Measurements from ENCODE around the gene MFSD2A.

MFSD2A gene

GRCh38 chr1:39925721-39926342 is 29.1 kb upstream of the MFSD2A start:
- H3K27me3 ChIP-seq (ENCODE audit: insufficient read depth, low read length): peaks cover 13% of the 10 kb centered on the region; the same call in 1 of the 2 replicates
- H3K4me3 ChIP-seq (ENCODE audit: low read length): no peak overlapping the region
- 94% methylated on average over 2 of the region's 2 CpGs for WGBS
- H3K9me3 ChIP-seq (ENCODE audit: insufficient read depth, low read depth, low read length): no peaks in the 10 kb centered on the region
- H3K27ac ChIP-seq (ENCODE audit: low read depth, low read length): no peak overlapping the region
- H3K9ac ChIP-seq (ENCODE audit: low read depth, low read length): no peak overlapping the region
- no peaks in the 10 kb centered on the region for H3K36me3 ChIP-seq (ENCODE audit: insufficient read depth, low read length)
- peaks cover 9% of the 10 kb centered on the region for H3K4me1 ChIP-seq (ENCODE audit: insufficient read depth, low read length)

GRCh38 chr1:39926343-39926793 is 28.6 kb upstream of the MFSD2A start:
- no peak overlapping the region for H3K9ac ChIP-seq (ENCODE audit: low read depth, low read length)
- WGBS: 70% methylated on average over 6 of the region's 6 CpGs
- no peaks in the 10 kb centered on the region for H3K9me3 ChIP-seq (ENCODE audit: insufficient read depth, low read depth, low read length)

GRCh38 chr1:39926820-39927219 is 28.1 kb upstream of the MFSD2A start:
- H3K4me1 ChIP-seq (ENCODE audit: insufficient read depth, low read length): peaks cover 9% of the 10 kb centered on the region
- H3K9me3 ChIP-seq (ENCODE audit: insufficient read depth, low read depth, low read length): no peaks in the 10 kb centered on the region
- no peak overlapping the region for H3K4me3 ChIP-seq (ENCODE audit: low read length)
- H3K9ac ChIP-seq (ENCODE audit: low read depth, low read length): no peak overlapping the region
- no peak overlapping the region for H3K27ac ChIP-seq (ENCODE audit: low read depth, low read length)
- H3K36me3 ChIP-seq (ENCODE audit: insufficient read depth, low read length): no peaks in the 10 kb centered on the region
- H3K27me3 ChIP-seq (ENCODE audit: insufficient read depth, low read length): peaks cover 8% of the 10 kb centered on the region; the same call in 1 of the 2 replicates
- WGBS: 84% methylated on average over 6 of the region's 6 CpGs

More at GRCh38 chr1:39926343-39926793, 28.6 kb upstream of the MFSD2A start:
- peaks cover 9% of the 10 kb centered on the region for H3K4me1 ChIP-seq (ENCODE audit: insufficient read depth, low read length)
- no peak overlapping the region for H3K27ac ChIP-seq (ENCODE audit: low read depth, low read length)
- H3K4me3 ChIP-seq (ENCODE audit: low read length): no peak overlapping the region
- no peaks in the 10 kb centered on the region for H3K36me3 ChIP-seq (ENCODE audit: insufficient read depth, low read length)
- H3K27me3 ChIP-seq (ENCODE audit: insufficient read depth, low read length): peaks cover 12% of the 10 kb centered on the region; the same call in 1 of the 2 replicates

- H3K27me3 ChIP-seq (ENCODE audit: insufficient read depth, low read length): peaks cover 5% of the 10 kb centered on the region; the same call in 1 of the 2 replicates
- no peak overlapping the region for H3K4me3 ChIP-seq (ENCODE audit: low read length)
- H3K9me3 ChIP-seq (ENCODE audit: insufficient read depth, low read depth, low read length): no peaks in the 10 kb centered on the region
- H3K27ac ChIP-seq (ENCODE audit: low read depth, low read length): no peak overlapping the region
- 0 out of 2 replicates have a peak, but pooled peaks cover 4% of the 10 kb centered on the region for H3K4me1 ChIP-seq (ENCODE audit: insufficient read depth, low read length)
- no peak overlapping the region for H3K9ac ChIP-seq (ENCODE audit: low read depth, low read length)
- WGBS: 93% methylated on average over 3 of the region's 3 CpGs
- no peaks in the 10 kb centered on the region for H3K36me3 ChIP-seq (ENCODE audit: insufficient read depth, low read length)
Observed at GRCh38 chr1:39927538-39927937, 27.4 kb upstream of the MFSD2A start.

GRCh38 chr1:39928809-39929587 is 25.9 kb upstream of the MFSD2A start:
- WGBS: 74% methylated on average over 7 of the region's 7 CpGs
- no peak overlapping the region for H3K4me3 ChIP-seq (ENCODE audit: low read length)
- no peaks in the 10 kb centered on the region for H3K9me3 ChIP-seq (ENCODE audit: insufficient read depth, low read depth, low read length)
- H3K9ac ChIP-seq (ENCODE audit: low read depth, low read length): no peak overlapping the region
- no peaks in the 10 kb centered on the region for H3K4me1 ChIP-seq (ENCODE audit: insufficient read depth, low read length)
- no peak overlapping the region for H3K27ac ChIP-seq (ENCODE audit: low read depth, low read length)
- H3K27me3 ChIP-seq (ENCODE audit: insufficient read depth, low read length): peaks cover 5% of the 10 kb centered on the region; the same call in 1 of the 2 replicates
- no peaks in the 10 kb centered on the region for H3K36me3 ChIP-seq (ENCODE audit: insufficient read depth, low read length)

GRCh38 chr1:39933956-39934941 is 20.7 kb upstream of the MFSD2A start:
- Histone ChIP-seq H3K27me3 (ENCODE audit: insufficient read depth, low read length) (no peaks in the 10 kb centered on the region), H3K4me1 (ENCODE audit: insufficient read depth, low read length) (no peaks in the 10 kb centered on the region), H3K9ac (ENCODE audit: low read depth, low read length) (no peak overlapping the region), H3K36me3 (ENCODE audit: insufficient read depth, low read length) (no peaks in the 10 kb centered on the region), H3K27ac (ENCODE audit: low read depth, low read length) (no peak overlapping the region), H3K9me3 (ENCODE audit: insufficient read depth, low read depth, low read length) (no peaks in the 10 kb centered on the region), H3K4me3 (ENCODE audit: low read length) (no peak overlapping the region)
- WGBS: 91% methylated on average over 12 of the region's 12 CpGs

GRCh38 chr1:39936724-39937491 is 18.0 kb upstream of the MFSD2A start:
- Histone ChIP-seq H3K27ac (ENCODE audit: low read depth, low read length) (no peak overlapping the region), H3K36me3 (ENCODE audit: insufficient read depth, low read length) (no peaks in the 10 kb centered on the region), H3K4me1 (ENCODE audit: insufficient read depth, low read length) (no peaks in the 10 kb centered on the region), H3K27me3 (ENCODE audit: insufficient read depth, low read length) (no peaks in the 10 kb centered on the region), H3K4me3 (ENCODE audit: low read length) (no peak overlapping the region), H3K9me3 (ENCODE audit: insufficient read depth, low read depth, low read length) (no peaks in the 10 kb centered on the region), H3K9ac (ENCODE audit: low read depth, low read length) (no peak overlapping the region)
- WGBS: 100% methylated on average over 1 of the region's 2 CpGs

- Histone ChIP-seq H3K27ac (ENCODE audit: low read depth, low read length) (no peak overlapping the region), H3K9me3 (ENCODE audit: insufficient read depth, low read depth, low read length) (no peaks in the 10 kb centered on the region), H3K4me3 (ENCODE audit: low read length) (no peak overlapping the region), H3K27me3 (ENCODE audit: insufficient read depth, low read length) (no peaks in the 10 kb centered on the region), H3K4me1 (ENCODE audit: insufficient read depth, low read length) (no peaks in the 10 kb centered on the region), H3K36me3 (ENCODE audit: insufficient read depth, low read length) (no peaks in the 10 kb centered on the region), H3K9ac (ENCODE audit: low read depth, low read length) (no peak overlapping the region)
- 95% methylated on average over 8 of the region's 8 CpGs for WGBS
Observed at GRCh38 chr1:39938856-39939255, 16.1 kb upstream of the MFSD2A start.

- H3K27ac ChIP-seq (ENCODE audit: low read depth, low read length): no peak overlapping the region
- H3K4me3 ChIP-seq (ENCODE audit: low read length): no peak overlapping the region
- no peaks in the 10 kb centered on the region for H3K36me3 ChIP-seq (ENCODE audit: insufficient read depth, low read length)
- WGBS: 86% methylated on average over 5 of the region's 5 CpGs
- H3K27me3 ChIP-seq (ENCODE audit: insufficient read depth, low read length): no peaks in the 10 kb centered on the region
- H3K4me1 ChIP-seq (ENCODE audit: insufficient read depth, low read length): no peaks in the 10 kb centered on the region
- H3K9ac ChIP-seq (ENCODE audit: low read depth, low read length): no peak overlapping the region
- no peaks in the 10 kb centered on the region for H3K9me3 ChIP-seq (ENCODE audit: insufficient read depth, low read depth, low read length)
Observed at GRCh38 chr1:39940253-39940652, 14.7 kb upstream of the MFSD2A start.
